IMR-90 (cell line): ENCODE results near the gene HLA-F. TPM values are rescaled to one million over a fixed set of nuclear protein-coding genes. Genes with fewer than 3 reads are reported as not detected.

Experiments
- ATAC-seq: fragments of 200-7000 bp; cut with Tn5 transposase; 2 replicates; pipeline ENCODE4 v1.9.1; 2020; ENCODE audit warnings: low read depth, mild to moderate bottlenecking, moderate library complexity
- BruUV-seq: library from RNA; stranded (reverse); fragments of 400-500 nt; replicated peaks from 2 replicates; lab custom pipeline; 2021; lab: Mats Ljungman, UMichigan
- CTCF ChIA-PET: fragments of 300-600 bp; formaldehyde crosslinking; extraction: SDS; loops from one replicate; lab custom pipeline; 2021; ENCODE audit warnings: antibody characterized with exemption; lab: Yijun Ruan, JAX
- POLR2A ChIA-PET: fragments of 300-600 bp; sonication (Branson Sonifier 250); formaldehyde crosslinking; loops from one replicate; lab custom pipeline; 2022; ENCODE audit warnings: antibody characterized with exemption; ENCODE audit not compliant: unreplicated experiment; lab: Charles Lee
- DNase-seq: peaks from one replicate; pipeline ENCODE4 v3.0.0; 2013
- H2AFZ ChIP-seq: replicated peaks from 2 replicates; pipeline ENCODE3; 2013; ENCODE audit warnings: low read length, mild to moderate bottlenecking; ENCODE audit not compliant: poor library complexity
- H2AK5ac ChIP-seq: 2 replicates; pipeline ENCODE4 v1.6.1; 2013; ENCODE audit warnings: low read depth, low read length, inconsistent platforms
- H2AK9ac ChIP-seq: replicated peaks from 2 replicates; pipeline ENCODE3; 2013; ENCODE audit warnings: mild to moderate bottlenecking, low read depth, low read length, moderate library complexity; ENCODE audit not compliant: poor library complexity
- H2BK120ac ChIP-seq: 2 replicates; pipeline ENCODE4 v1.6.1; 2013; ENCODE audit warnings: low read depth, low read length, inconsistent platforms
- H2BK15ac ChIP-seq: 3 replicates; pipeline ENCODE4 v1.6.1; 2013; ENCODE audit warnings: low read depth, low read length, inconsistent platforms
- H2BK20ac ChIP-seq: 2 replicates; pipeline ENCODE4 v1.6.1; 2013; ENCODE audit warnings: low read depth, mild to moderate bottlenecking, inconsistent platforms, low read length, moderate library complexity
- H2BK5ac ChIP-seq: 2 replicates; pipeline ENCODE4 v1.6.1; 2013; ENCODE audit warnings: mild to moderate bottlenecking, low read depth, low read length, inconsistent platforms; ENCODE audit not compliant: poor library complexity, severe bottlenecking
- H3K14ac ChIP-seq: replicated peaks from 2 replicates; pipeline ENCODE4 v1.6.1; 2013; ENCODE audit warnings: low read depth, low read length, inconsistent platforms
- H3K18ac ChIP-seq: 2 replicates; pipeline ENCODE4 v1.6.1; 2013; ENCODE audit warnings: low read depth, low read length, control low read depth
- H3K23ac ChIP-seq: 2 replicates; pipeline ENCODE4 v1.6.1; 2013; ENCODE audit warnings: low read depth, low read length, inconsistent platforms
- H3K27ac ChIP-seq: 2 replicates; pipeline ENCODE4 v1.5.1; 2013; ENCODE audit warnings: mild to moderate bottlenecking, control low read depth, low read length; ENCODE audit not compliant: insufficient read depth
- H3K27me3 ChIP-seq: 2 replicates; pipeline ENCODE4 v1.6.1; 2013; ENCODE audit warnings: low read length; ENCODE audit not compliant: control insufficient read depth, insufficient read depth
- H3K36me3 ChIP-seq: 2 replicates; pipeline ENCODE4 v1.6.1; 2013; ENCODE audit warnings: low read length, mixed read lengths; ENCODE audit not compliant: control insufficient read depth, insufficient read depth
- H3K4ac ChIP-seq: 2 replicates; pipeline ENCODE4 v1.6.1; 2013; ENCODE audit warnings: low read depth, low read length, inconsistent platforms
- H3K4me1 ChIP-seq: 2 replicates; pipeline ENCODE4 v1.6.1; 2013; ENCODE audit warnings: low read length, mixed read lengths; ENCODE audit not compliant: control insufficient read depth, insufficient read depth
- H3K4me2 ChIP-seq: 2 replicates; pipeline ENCODE4 v1.6.1; 2013; ENCODE audit warnings: low read depth, mild to moderate bottlenecking, control low read depth, low read length, moderate library complexity
- H3K4me3 ChIP-seq: 2 replicates; pipeline ENCODE4 v1.5.1; 2013; ENCODE audit warnings: low read depth, mild to moderate bottlenecking, control low read depth, low read length, moderate library complexity; ENCODE audit not compliant: insufficient read depth
- H3K56ac ChIP-seq: 2 replicates; pipeline ENCODE4 v1.6.1; 2013; ENCODE audit warnings: low read length, inconsistent platforms; ENCODE audit not compliant: insufficient read depth; ENCODE audit errors: extremely low read depth
- H3K79me1 ChIP-seq, 2 experiments: 2 replicates each; pipeline ENCODE4 v1.6.1; 2013; ENCODE audit warnings: low read length in 2 of 2, inconsistent platforms in 1 of 2, low read depth in 1 of 2
- H3K9ac ChIP-seq: 2 replicates; pipeline ENCODE4 v1.6.1; 2013; ENCODE audit warnings: low read depth, low read length, control low read depth
- H3K9me1 ChIP-seq: 2 replicates; pipeline ENCODE4 v1.6.1; 2013; ENCODE audit warnings: low read length, inconsistent platforms; ENCODE audit not compliant: insufficient read depth
- H3K9me3 ChIP-seq: 2 replicates; pipeline ENCODE4 v1.6.1; 2013; ENCODE audit warnings: low read length; ENCODE audit not compliant: control insufficient read depth, insufficient read depth
- H4K20me1 ChIP-seq: 2 replicates; pipeline ENCODE4 v1.6.1; 2013; ENCODE audit warnings: low read length, inconsistent platforms; ENCODE audit not compliant: insufficient read depth
- H4K5ac ChIP-seq: 2 replicates; pipeline ENCODE4 v1.6.1; 2013; ENCODE audit warnings: mild to moderate bottlenecking, low read depth, low read length, control low read depth
- H4K8ac ChIP-seq, 2 experiments: 2 replicates each; pipeline ENCODE4 v1.6.1; 2013; ENCODE audit warnings: low read depth in 2 of 2, low read length in 2 of 2, control low read depth in 1 of 2, inconsistent platforms in 1 of 2
- H4K91ac ChIP-seq: 2 replicates; pipeline ENCODE4 v1.6.1; 2013; ENCODE audit warnings: low read depth, low read length, inconsistent platforms; ENCODE audit not compliant: insufficient read depth
- BHLHE40 ChIP-seq: fragments of 150-350 bp; IDR thresholded peaks from 2 replicates; pipeline ENCODE4 v1.6.1; 2016; ENCODE audit warnings: mild to moderate bottlenecking, low read depth, low read length
- CHD1 ChIP-seq: IDR thresholded peaks from 2 replicates; pipeline ENCODE4 v1.6.1; 2012; ENCODE audit warnings: low read depth, low read length, improper control_type of control experiment
- CTCF ChIP-seq: conservative IDR thresholded peaks from 2 replicates; pipeline ENCODE4 v1.5.1; 2012; ENCODE audit warnings: mild to moderate bottlenecking, low read depth, low read length, improper control_type of control experiment
- ELK1 ChIP-seq: fragments of 150-350 bp; IDR thresholded peaks from 2 replicates; pipeline ENCODE4 v1.6.1; 2016; ENCODE audit warnings: low read depth, mild to moderate bottlenecking, low read length, moderate library complexity, borderline replicate concordance
- MAFK ChIP-seq: IDR thresholded peaks from 2 replicates; pipeline ENCODE4 v1.6.1; 2012; ENCODE audit warnings: low read depth, low read length, improper control_type of control experiment
- MAZ ChIP-seq: IDR thresholded peaks from 2 replicates; pipeline ENCODE4 v1.6.1; 2012; ENCODE audit warnings: low read depth, mild to moderate bottlenecking, low read length, improper control_type of control experiment, moderate library complexity, borderline replicate concordance
- MXI1 ChIP-seq: IDR thresholded peaks from 2 replicates; pipeline ENCODE4 v1.6.1; 2012; ENCODE audit warnings: low read depth, mild to moderate bottlenecking, low read length, moderate library complexity, borderline replicate concordance
- POLR2A ChIP-seq: IDR thresholded peaks from 2 replicates; pipeline ENCODE4 v1.6.1; 2012; ENCODE audit warnings: mild to moderate bottlenecking, low read depth, low read length
- RAD21 ChIP-seq: IDR thresholded peaks from 2 replicates; pipeline ENCODE4 v1.6.1; 2012; ENCODE audit warnings: low read length, improper control_type of control experiment
- RCOR1 ChIP-seq: IDR thresholded peaks from 2 replicates; pipeline ENCODE4 v1.6.1; 2012; ENCODE audit warnings: mild to moderate bottlenecking, low read length, improper control_type of control experiment; ENCODE audit not compliant: insufficient replicate concordance
- RFX5 ChIP-seq: IDR thresholded peaks from 2 replicates; pipeline ENCODE4 v1.8.0; 2012; ENCODE audit warnings: low read depth, mild to moderate bottlenecking, low read length, moderate library complexity
- USF2 ChIP-seq: fragments of 150-350 bp; IDR thresholded peaks from 2 replicates; pipeline ENCODE4 v1.6.1; 2017; ENCODE audit warnings: mild to moderate bottlenecking, antibody characterized with exemption, low read length, low read depth
- WGBS, 2 experiments: methylation state at CpG; one replicate each; pipeline versions ENCODE4 v1.1.5 to v1.1.7; 2013; ENCODE audit warnings: missing lambda C conversion rate in 2 of 2; ENCODE audit not compliant: insufficient read length in 1 of 2; ENCODE audit errors: extremely low coverage in 2 of 2; 5-methylcytosine and 5-hydroxymethylcytosine counted together
- dilution Hi-C: fragments of 300-500 bp; cut with HindIII; formaldehyde crosslinking; loops from one replicate; pipeline ENCODE4 v1.14.3; 2018; ENCODE audit warnings: low sequenced_read_pairs; ENCODE audit not compliant: unreplicated experiment
- in situ Hi-C: fragments of 300-500 bp; cut with MboI; formaldehyde crosslinking; loops from 3 replicates; pipeline ENCODE4 v1.14.3; 2019; ENCODE audit warnings: low sequenced_read_pairs, inconsistent platforms, mixed read lengths
- intact Hi-C: fragments of 100-400 bp; cut with micrococcal nuclease; formaldehyde crosslinking; loops from 2 replicates; pipeline ENCODE4 v1.10.0; 2022
- polyA plus RNA-seq, 3 experiments: library from polyadenylated mRNA; depleted of rRNA; stranded (reverse); fragments of >200 nt; gene quantifications; 2 replicates each; pipeline ENCODE4 v1.2.3, GENCODE V29; 2012; ENCODE audit warnings: low replicate concordance in 1 of 3
- total RNA-seq: library from RNA; depleted of rRNA; stranded (reverse); fragments of >200 nt; gene quantifications from 2 replicates; pipeline ENCODE4 v1.2.3, GENCODE V29; 2012

The HLA-F gene
- total and polyA plus RNA-seq, 2 of the 4 experiments (the other 2 are of a cell fraction), result not detected

GRCh38 chr6:29734046-29735018 is 11.1 kb downstream of the HLA-F start:
- no peak overlapping the region for H4K5ac ChIP-seq
- no peak overlapping the region for H2BK20ac ChIP-seq
- no peaks in the 10 kb centered on the region; the same call in 1 of the 2 replicates for H3K4me1 ChIP-seq
- H3K4me3 ChIP-seq, result no peak overlapping the region
- in situ Hi-C loops, result loop anchor here (10.0 to 25.0 kb wide), 2 partner anchors 100 to 278 kb away; no protein-coding TSS in a partner anchor
- ATAC-seq (no peak), DNase-seq (no peak)
- no peak overlapping the region for H3K18ac ChIP-seq
- intact Hi-C loops, result loop anchor here (5.0 kb wide), 1 partner anchor 288 kb away; no protein-coding TSS in a partner anchor
- H3K9me1 ChIP-seq, result no peaks in the 10 kb centered on the region
- H3K14ac ChIP-seq, result no peak overlapping the region
- H3K4ac ChIP-seq, result no peak overlapping the region
- no CpG with 5 or more reads among the region's 3 CpGs for WGBS, 2 experiments
- no peaks in the 10 kb centered on the region; the same call in none of the 2 replicates for H3K27me3 ChIP-seq
- H2BK15ac ChIP-seq, result no peak overlapping the region
- H3K79me1 ChIP-seq, result no peaks in the 10 kb centered on the region
- H3K9ac ChIP-seq, result no peak overlapping the region
- no peaks in the 10 kb centered on the region for H3K9me3 ChIP-seq
- H4K91ac ChIP-seq, result no peak overlapping the region
- no peak overlapping the region for H2AK5ac ChIP-seq
- no peak overlapping the region for H3K56ac ChIP-seq
- no peaks in the 10 kb centered on the region; the same call in 1 of the 2 replicates for H4K20me1 ChIP-seq
- no peak overlapping the region for H3K23ac ChIP-seq
- TF ChIP-seq MAFK (no peak), RFX5 (no peak), RCOR1 (no peak), CTCF (no peak), POLR2A (no peak), MAZ (no peak), ELK1 (no peak), MXI1 (no peak), BHLHE40 (no peak), CHD1 (no peak), USF2 (no peak), RAD21 (no peak)
- no peak overlapping the region for H3K4me2 ChIP-seq
- no peak overlapping the region for H3K27ac ChIP-seq
- no peak overlapping the region for H4K8ac ChIP-seq
- no peak overlapping the region for H2BK5ac ChIP-seq
- CTCF ChIA-PET, result no interaction called here
- POLR2A ChIA-PET, result no interaction called here
- H3K36me3 ChIP-seq, result no peaks in the 10 kb centered on the region
- no peak overlapping the region for H2AFZ ChIP-seq
- no TSS peak for BruUV-seq
- no peak overlapping the region for H2BK120ac ChIP-seq
- H2AK9ac ChIP-seq, result no peak overlapping the region
- dilution Hi-C loops, result no loop called here
